Left lung (tissue), 10 donors: ENCODE results near the gene C1QB. TPM values are rescaled to one million over a fixed set of nuclear protein-coding genes. Genes with fewer than 3 reads are reported as not detected.
"Not testable (repeated sequence)": the region's sequence is repeated elsewhere in the genome, so short reads cannot be mapped to it uniquely, and the experiment has no call there.

ENCODE experiments used
- ATAC-seq: fragments of 200-7000 bp; cut with Tn5 transposase; one replicate; pipeline ENCODE4 v1.9.1; 2020; ENCODE audit warnings: moderate library complexity
- DNase-seq, 4 donors: peaks; one replicate each; pipeline ENCODE4 v3.0.0-alpha.2; 2013 to 2020
- H3K27ac ChIP-seq, 2 donors: fragments of 200-600 bp; sonication (generic) in 1 of 2; one replicate each; pipeline versions ENCODE4 v1.5.0 to v1.8.0; 2020 to 2021
- H3K27me3 ChIP-seq, 2 donors: fragments of 200-600 bp; sonication (generic) in 1 of 2; one replicate each; pipeline versions ENCODE4 v1.5.0 to v1.8.0; 2020 to 2021
- H3K36me3 ChIP-seq, 2 donors: fragments of 200-600 bp; sonication (generic) in 1 of 2; one replicate each; pipeline versions ENCODE4 v1.5.0 to v1.8.0; 2020 to 2021
- H3K4me1 ChIP-seq, 2 donors: fragments of 200-600 bp; one replicate each; pipeline ENCODE4 v1.8.0; 2021
- H3K4me3 ChIP-seq, 2 donors: fragments of 200-600 bp; sonication (generic) in 1 of 2; one replicate each; pipeline versions ENCODE4 v1.5.0 to v1.8.0; 2020 to 2021; ENCODE audit warnings: mild to moderate bottlenecking in 1 of 2
- H3K9me3 ChIP-seq, 2 donors: fragments of 200-600 bp; sonication (generic) in 1 of 2; one replicate each; pipeline versions ENCODE4 v1.5.0 to v1.8.0; 2020 to 2021
- CTCF ChIP-seq, 2 donors: fragments of 200-600 bp; sonication (generic) in 1 of 2; IDR thresholded peaks; one replicate each; pipeline versions ENCODE4 v1.5.0 to v1.8.0; 2021; ENCODE audit warnings: antibody characterized with exemption in 2 of 2
- intact Hi-C, 2 donors: fragments of 100-400 bp; cut with DNase I; formaldehyde crosslinking; loops; one replicate each; pipeline versions ENCODE4 v1.11.2 to v1.14.2; 2022
- polyA plus RNA-seq, 6 donors: library from polyadenylated mRNA; unstranded; fragments of 120-200 nt; gene quantifications; one replicate each; pipeline ENCODE4 v1.2.1, GENCODE V29; 2013; ENCODE audit not compliant: insufficient read length in 6 of 6
- total RNA-seq, 2 donors: library from RNA; stranded (reverse); fragmentation: NEBNext Ultra II Directional; extraction: Animal tissue kit (Norgen Biotek cat#: 25700); gene quantifications; one replicate each; pipeline ENCODE4 v1.2.1, GENCODE V29; 2021
- donor health status: DM: no; HTN: yes; CAD: no.
- donor health status: DM: no; HTN: no; CAD: no.

The C1QB gene
- total and polyA plus RNA-seq, 8 donors, result 12.3 to 648 (median 17.6) TPM

- Histone ChIP-seq H3K4me3 (no peak overlapping the region), H3K9me3 (no peaks in the 10 kb centered on the region), H3K4me1 (no peaks in the 10 kb centered on the region), H3K27me3 (peaks cover 0 to 82% of the 10 kb centered on the region in 2 donors), H3K36me3 (no peaks in the 10 kb centered on the region), H3K27ac (no peak overlapping the region)
- intact Hi-C loops, result loop anchor here in 1 of 2 donors (10.0 kb wide), 1 partner anchor 250 kb away; no protein-coding TSS in a partner anchor
- no peak for TF ChIP-seq CTCF (IDR thresholded peaks at IDR 0.05)
- DNase-seq (no peak), ATAC-seq (no peak)
Observed at GRCh38 chr1:22674410-22674749, 21.3 kb downstream of the C1QB start.

DNA sequence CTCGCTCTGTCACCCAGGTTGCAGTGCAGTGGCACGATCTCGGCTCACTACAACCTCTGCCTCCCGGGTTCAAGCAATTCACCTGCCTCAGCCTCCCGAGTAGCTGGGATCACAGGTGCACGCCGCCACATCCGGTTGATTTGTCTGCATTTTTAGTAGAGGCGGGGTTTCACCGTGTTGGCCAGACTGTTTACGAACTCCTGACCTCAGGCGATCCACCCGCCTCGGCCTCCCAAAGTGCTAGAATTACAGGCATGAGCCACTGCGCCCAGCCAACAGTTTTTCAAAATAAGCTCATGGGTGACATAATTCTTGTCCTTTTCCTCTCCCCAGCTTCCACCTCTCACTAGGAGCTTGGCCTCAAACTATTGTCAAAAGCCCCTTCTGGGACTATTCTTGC is 23.1 kb downstream of the C1QB start:
- intact Hi-C loops, result loop anchor here in 1 of 2 donors (10.0 kb wide), 1 partner anchor 249 kb away; no protein-coding TSS in a partner anchor
- H3K27me3 ChIP-seq, result peaks cover 0 to 67% of the 10 kb centered on the region in 2 donors

DNA sequence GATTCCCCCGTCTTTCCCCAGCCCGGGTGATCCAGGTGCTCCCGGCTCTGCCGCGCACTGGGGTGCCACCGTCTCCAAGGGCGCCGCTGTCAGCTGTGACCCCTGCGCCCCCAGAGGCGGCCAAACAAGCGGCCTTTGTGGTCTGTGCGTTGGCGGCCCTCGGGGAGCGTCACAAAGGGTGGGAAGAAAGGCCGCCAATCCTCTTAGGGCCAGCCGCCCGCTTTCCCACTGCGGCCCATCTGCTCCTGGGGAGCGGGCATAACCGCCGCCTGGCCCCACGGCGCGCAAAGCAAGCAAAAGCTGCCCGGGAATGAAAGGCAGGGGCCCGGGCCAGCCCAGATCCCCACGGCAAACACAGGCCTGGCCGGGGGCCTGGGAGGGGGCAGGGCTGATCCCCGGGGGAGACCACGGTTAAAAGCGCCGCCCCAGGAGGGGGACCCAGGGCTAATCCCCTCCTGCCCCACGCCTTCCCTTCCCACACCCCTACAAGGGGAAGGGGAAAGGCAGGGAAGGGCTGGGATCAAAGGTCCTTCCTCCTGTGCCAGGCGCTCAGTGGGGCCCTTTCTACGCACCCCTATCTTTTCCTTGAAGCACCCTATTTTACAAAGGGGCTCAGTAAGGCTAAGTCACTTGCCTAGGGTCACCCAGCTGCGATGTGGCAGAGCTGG is 24.0 kb downstream of the C1QB start:
- H3K4me3 ChIP-seq, result no peak overlapping the region
- intact Hi-C loops, result loop anchor here in 1 of 2 donors (10.0 kb wide), 1 partner anchor 248 kb away; no protein-coding TSS in a partner anchor
- H3K9me3 ChIP-seq, result no peaks in the 10 kb centered on the region
- DNase-seq (no peak), ATAC-seq (no peak)
- no peak overlapping the region for H3K27ac ChIP-seq
- no peaks in the 10 kb centered on the region for H3K36me3 ChIP-seq
- H3K4me1 ChIP-seq, result no peaks in the 10 kb centered on the region
- TF ChIP-seq CTCF (IDR thresholded peaks at IDR 0.05), result no peak
- peaks cover 0 to 62% of the 10 kb centered on the region in 2 donors for H3K27me3 ChIP-seq

More for the DNA sequence above, 23.1 kb downstream of the C1QB start:
- H3K4me3 ChIP-seq, H3K36me3 ChIP-seq, H3K4me1 ChIP-seq, H3K27ac ChIP-seq, ATAC-seq, DNase-seq, H3K9me3 ChIP-seq: not testable (repeated sequence)

GRCh38 chr1:22677931-22678896 is 25.2 kb downstream of the C1QB start:
- Histone ChIP-seq H3K4me1 (no peaks in the 10 kb centered on the region), H3K27ac (no peak overlapping the region), H3K9me3 (no peaks in the 10 kb centered on the region), H3K4me3 (no peak overlapping the region), H3K36me3 (no peaks in the 10 kb centered on the region), H3K27me3 (peaks cover 0 to 54% of the 10 kb centered on the region in 2 donors)
- DNase-seq (no peak), ATAC-seq (no peak)
- no peak for TF ChIP-seq CTCF (IDR thresholded peaks at IDR 0.05)
- intact Hi-C loops, result loop anchor here in 1 of 2 donors (10.0 kb wide), 1 partner anchor 247 kb away; no protein-coding TSS in a partner anchor

DNA sequence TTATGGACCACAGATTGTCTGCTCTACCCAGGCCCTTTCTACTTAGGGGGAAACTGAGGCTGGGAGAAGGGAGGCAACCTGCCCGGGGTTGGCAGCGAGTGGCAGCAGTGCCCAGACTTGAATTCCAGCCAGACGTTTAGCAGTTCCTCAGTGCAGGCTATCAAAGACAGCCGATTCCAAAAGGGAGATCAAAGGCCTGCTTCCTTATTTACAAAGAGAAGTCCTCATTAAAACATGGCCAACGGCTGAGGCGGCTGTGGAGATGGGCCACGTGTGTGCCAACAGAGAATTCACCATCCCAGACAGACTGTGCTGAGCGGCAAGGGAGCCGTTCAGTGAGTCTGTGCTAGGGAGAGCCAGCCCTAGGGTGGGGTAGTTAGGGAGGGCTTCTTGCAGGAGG is 27.7 kb downstream of the C1QB start:
- no peaks in the 10 kb centered on the region for H3K4me1 ChIP-seq
- intact Hi-C loops, result no loop called here
- no peak overlapping the region for H3K4me3 ChIP-seq
- H3K27ac ChIP-seq, result no peak overlapping the region
- TF ChIP-seq CTCF (IDR thresholded peaks at IDR 0.05), result no peak
- DNase-seq (no peak), ATAC-seq (no peak)
- H3K36me3 ChIP-seq, result no peaks in the 10 kb centered on the region
- peaks cover 0 to 47% of the 10 kb centered on the region in 2 donors for H3K27me3 ChIP-seq
- H3K9me3 ChIP-seq, result no peaks in the 10 kb centered on the region
